Fibroblast of lung (primary cell): ENCODE data around the gene EGF. TPM values are rescaled to one million over a fixed set of nuclear protein-coding genes. Genes with fewer than 3 reads are reported as not detected.

Experiments
- DNase-seq, 2 donors: peaks; one replicate each; pipeline versions ENCODE4 v3.0.0 to v3.0.0-alpha.2; 2010; ENCODE audit warnings: low read depth in 2 of 2
- H2AFZ ChIP-seq: 2 replicates; pipeline ENCODE4 v1.5.1; 2012; ENCODE audit warnings: low read length, control low read depth, inconsistent platforms
- H3K27ac ChIP-seq: 2 replicates; pipeline ENCODE4 v1.5.1; 2011; ENCODE audit warnings: low read length, control low read depth; ENCODE audit not compliant: insufficient read depth
- H3K27me3 ChIP-seq: 2 replicates; pipeline ENCODE4 v1.5.1; 2011; ENCODE audit warnings: mild to moderate bottlenecking, low read length; ENCODE audit not compliant: control insufficient read depth, insufficient read depth
- H3K36me3 ChIP-seq: 2 replicates; pipeline ENCODE4 v1.5.1; 2011; ENCODE audit warnings: low read length; ENCODE audit not compliant: control insufficient read depth, insufficient read depth
- H3K4me1 ChIP-seq: 2 replicates; pipeline ENCODE4 v1.5.1; 2011; ENCODE audit warnings: low read length; ENCODE audit not compliant: control insufficient read depth, insufficient read depth; ENCODE audit errors: extremely low read depth
- H3K4me2 ChIP-seq: 2 replicates; pipeline ENCODE4 v1.5.1; 2011; ENCODE audit warnings: low read length, control low read depth; ENCODE audit not compliant: insufficient read depth; ENCODE audit errors: extremely low read depth
- H3K4me3 ChIP-seq, 4 experiments: fragments of 200-600 bp in 1 of 4; sonication (generic) in 1 of 4; replicated peaks in 1 of 4; 2 replicates each; pipeline ENCODE4 v1.5.1; 2011 to 2016; ENCODE audit warnings: low read length in 4 of 4, low read depth in 3 of 4, mild to moderate bottlenecking in 3 of 4, control low read depth in 2 of 4, inconsistent platforms in 1 of 4, mixed read lengths in 1 of 4; ENCODE audit not compliant: insufficient read depth in 1 of 4; ENCODE audit errors: control extremely low read depth in 1 of 4
- H3K79me2 ChIP-seq: 2 replicates; pipeline ENCODE4 v1.5.1; 2012; ENCODE audit warnings: mild to moderate bottlenecking, low read length, inconsistent platforms; ENCODE audit not compliant: control insufficient read depth, insufficient read depth
- H3K9ac ChIP-seq: 2 replicates; pipeline ENCODE4 v1.5.1; 2011; ENCODE audit warnings: mild to moderate bottlenecking, low read length, control low read depth; ENCODE audit not compliant: insufficient read depth
- H3K9me3 ChIP-seq: 2 replicates; pipeline ENCODE4 v1.5.1; 2012; ENCODE audit warnings: low read depth, low read length; ENCODE audit not compliant: control insufficient read depth, insufficient read depth
- H4K20me1 ChIP-seq: 2 replicates; pipeline ENCODE4 v1.5.1; 2011; ENCODE audit warnings: low read length; ENCODE audit not compliant: control insufficient read depth, insufficient read depth; ENCODE audit errors: extremely low read depth
- EZH2 ChIP-seq: IDR thresholded peaks from 2 replicates; pipeline ENCODE4 v1.5.1; 2012; ENCODE audit warnings: low read length, control low read depth, mild to moderate bottlenecking; ENCODE audit errors: missing control alignments
- polyA plus RNA-seq, 2 donors: library from polyadenylated mRNA; depleted of rRNA in 1 of 2; stranded (reverse) in 1 of 2; unstranded in 1 of 2; fragments of >200 nt; gene quantifications; 2 replicates each; pipeline ENCODE4 v1.2.1, GENCODE V29; 2011 to 2012; ENCODE audit warnings: missing spikeins in 1 of 2
- total RNA-seq: library from RNA; depleted of rRNA; stranded (reverse); fragments of >200 nt; gene quantifications from 2 replicates; pipeline ENCODE4 v1.2.1, GENCODE V29; 2014
- TF ChIP-seq, protein P1 (sequence below), 2 donors: IDR thresholded peaks in 1 of 2; conservative IDR thresholded peaks in 1 of 2; 1 replicate in 1 of 2; 2 replicates in 1 of 2; pipeline ENCODE4 v1.5.1; 2011 to 2012; ENCODE audit warnings: low read length in 2 of 2, control low read depth in 1 of 2, inconsistent platforms in 1 of 2, low read depth in 1 of 2, mild to moderate bottlenecking in 1 of 2

Gene EGF
- total and polyA plus RNA-seq, 2 donors (not counting 1 experiment from before 2014, with no cell fraction given) = 0.59 to 0.83 TPM

DNA sequence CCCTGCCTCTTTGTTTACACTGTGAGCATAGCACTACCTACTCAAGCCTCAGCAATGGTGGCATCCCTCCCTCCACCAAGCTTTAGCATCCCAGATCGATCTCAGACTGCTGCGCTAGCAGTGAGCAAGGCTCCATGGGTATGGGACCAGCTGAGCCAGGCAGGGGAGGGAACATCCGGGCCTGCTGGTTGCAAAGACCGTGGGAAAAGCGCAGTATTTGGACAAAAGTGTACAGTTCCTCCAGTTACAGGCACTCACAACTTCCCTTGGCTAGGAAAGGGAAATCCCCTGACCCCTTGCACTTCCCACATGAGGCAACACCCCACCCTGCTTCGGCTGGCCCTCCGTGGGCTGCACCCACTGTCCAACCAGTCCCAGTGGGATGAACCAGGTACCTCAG lies 26.5 kb downstream of the EGF start:
- no peaks in the 10 kb centered on the region for H4K20me1 ChIP-seq
- H3K4me3 ChIP-seq = no peak overlapping the region
- no peak overlapping the region for H3K27ac ChIP-seq
- H3K9ac ChIP-seq = no peak overlapping the region
- H3K79me2 ChIP-seq = no peaks in the 10 kb centered on the region
- H3K27me3 ChIP-seq = no peaks in the 10 kb centered on the region
- DNase-seq = no peak
- no peaks in the 10 kb centered on the region for H3K4me1 ChIP-seq
- no peak overlapping the region for H3K4me2 ChIP-seq
- H3K9me3 ChIP-seq = no peaks in the 10 kb centered on the region
- no peaks in the 10 kb centered on the region for H3K36me3 ChIP-seq
- TF ChIP-seq EZH2 = no peak
- TF ChIP-seq, protein P1, sequence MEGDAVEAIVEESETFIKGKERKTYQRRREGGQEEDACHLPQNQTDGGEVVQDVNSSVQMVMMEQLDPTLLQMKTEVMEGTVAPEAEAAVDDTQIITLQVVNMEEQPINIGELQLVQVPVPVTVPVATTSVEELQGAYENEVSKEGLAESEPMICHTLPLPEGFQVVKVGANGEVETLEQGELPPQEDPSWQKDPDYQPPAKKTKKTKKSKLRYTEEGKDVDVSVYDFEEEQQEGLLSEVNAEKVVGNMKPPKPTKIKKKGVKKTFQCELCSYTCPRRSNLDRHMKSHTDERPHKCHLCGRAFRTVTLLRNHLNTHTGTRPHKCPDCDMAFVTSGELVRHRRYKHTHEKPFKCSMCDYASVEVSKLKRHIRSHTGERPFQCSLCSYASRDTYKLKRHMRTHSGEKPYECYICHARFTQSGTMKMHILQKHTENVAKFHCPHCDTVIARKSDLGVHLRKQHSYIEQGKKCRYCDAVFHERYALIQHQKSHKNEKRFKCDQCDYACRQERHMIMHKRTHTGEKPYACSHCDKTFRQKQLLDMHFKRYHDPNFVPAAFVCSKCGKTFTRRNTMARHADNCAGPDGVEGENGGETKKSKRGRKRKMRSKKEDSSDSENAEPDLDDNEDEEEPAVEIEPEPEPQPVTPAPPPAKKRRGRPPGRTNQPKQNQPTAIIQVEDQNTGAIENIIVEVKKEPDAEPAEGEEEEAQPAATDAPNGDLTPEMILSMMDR (conservative IDR thresholded peaks at IDR 0.05 in 1 of 2, IDR thresholded peaks at IDR 0.05 in 1 of 2; ENCODE audit: low read depth in 1 of 2, low read length in 2 of 2) = no peak
- no peak overlapping the region for H2AFZ ChIP-seq

DNA sequence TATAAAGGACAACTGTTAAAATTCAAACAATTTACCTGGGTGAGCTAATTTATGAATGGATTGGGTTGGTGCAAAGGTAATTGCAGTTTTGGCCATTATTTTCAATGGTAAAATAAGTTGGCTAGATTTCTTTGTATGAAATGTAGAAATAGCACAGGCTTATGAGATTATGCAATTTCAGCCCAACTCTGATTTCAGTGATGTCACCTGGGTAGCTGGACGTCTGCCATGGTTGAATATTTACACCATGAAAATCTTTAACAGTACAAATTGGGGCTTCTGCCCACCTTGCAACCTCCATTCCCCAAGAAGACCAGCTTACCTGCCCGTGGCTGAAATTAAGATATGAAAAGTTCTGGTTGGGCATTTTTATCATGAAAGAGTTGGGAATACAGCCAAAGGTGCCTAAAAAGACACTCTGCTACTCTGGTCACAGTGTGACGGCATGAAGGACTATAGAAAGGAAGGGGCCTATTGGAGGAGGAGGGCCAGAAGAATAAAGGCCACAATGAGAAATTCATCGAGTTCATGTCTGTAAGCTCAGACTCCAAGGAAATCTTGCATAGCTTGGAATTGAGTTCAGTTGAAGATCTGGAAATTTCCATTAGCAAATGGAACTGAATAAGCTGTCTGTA lies 29.7 kb downstream of the EGF start:
- no peaks in the 10 kb centered on the region for H3K9me3 ChIP-seq
- H3K36me3 ChIP-seq = no peaks in the 10 kb centered on the region
- H3K9ac ChIP-seq = no peak overlapping the region
- no peak overlapping the region for H3K4me3 ChIP-seq
- no peak overlapping the region for H2AFZ ChIP-seq
- no peak for DNase-seq
- H3K4me1 ChIP-seq = no peaks in the 10 kb centered on the region
- no peak overlapping the region for H3K4me2 ChIP-seq
- H3K27me3 ChIP-seq = no peaks in the 10 kb centered on the region
- no peak overlapping the region for H3K27ac ChIP-seq
- H4K20me1 ChIP-seq = no peaks in the 10 kb centered on the region
- TF ChIP-seq EZH2 = no peak
- TF ChIP-seq, protein P1 (conservative IDR thresholded peaks at IDR 0.05 in 1 of 2, IDR thresholded peaks at IDR 0.05 in 1 of 2; ENCODE audit: low read depth in 1 of 2, low read length in 2 of 2) = no peak
- no peaks in the 10 kb centered on the region for H3K79me2 ChIP-seq

DNA sequence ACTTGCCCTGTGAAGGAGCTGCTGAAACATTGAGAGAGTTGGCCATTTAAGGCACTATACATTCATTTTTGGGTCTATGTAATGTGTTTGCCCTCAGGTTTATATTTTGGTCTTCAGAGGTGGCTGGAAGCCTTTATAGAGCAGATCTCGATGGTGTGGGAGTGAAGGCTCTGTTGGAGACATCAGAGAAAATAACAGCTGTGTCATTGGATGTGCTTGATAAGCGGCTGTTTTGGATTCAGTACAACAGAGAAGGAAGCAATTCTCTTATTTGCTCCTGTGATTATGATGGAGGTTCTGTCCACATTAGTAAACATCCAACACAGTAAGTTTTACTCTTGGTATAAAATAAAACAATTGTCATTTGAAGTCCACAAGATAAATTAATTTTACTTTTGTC lies 31.1 kb downstream of the EGF start:
- Histone ChIP-seq H3K9me3 (no peaks in the 10 kb centered on the region), H3K27ac (no peak overlapping the region), H3K4me2 (no peak overlapping the region), H3K36me3 (no peaks in the 10 kb centered on the region), H4K20me1 (no peaks in the 10 kb centered on the region), H3K4me3 (no peak overlapping the region), H3K27me3 (no peaks in the 10 kb centered on the region), H3K79me2 (no peaks in the 10 kb centered on the region), H3K4me1 (no peaks in the 10 kb centered on the region), H3K9ac (no peak overlapping the region), H2AFZ (no peak overlapping the region)
- no peak for TF ChIP-seq EZH2
- TF ChIP-seq, protein P1 (conservative IDR thresholded peaks at IDR 0.05 in 1 of 2, IDR thresholded peaks at IDR 0.05 in 1 of 2; ENCODE audit: low read depth in 1 of 2, low read length in 2 of 2) = no peak
- DNase-seq = no peak
